Transverse colon (tissue), 4 donors: Measurements from ENCODE around the gene APC2.

Experiments
- EP300 ChIP-seq: sonication (generic); formaldehyde crosslinking; IDR thresholded peaks from one replicate; pipeline ENCODE4 v1.6.1; 2017; ENCODE audit warnings: antibody characterized with exemption, low read depth
- POLR2A ChIP-seq: fragments of 450-650 bp; IDR thresholded peaks from one replicate; pipeline ENCODE4 v1.6.1; 2016; ENCODE audit warnings: antibody characterized with exemption, mild to moderate bottlenecking, moderate library complexity
- POLR2AphosphoS5 ChIP-seq, 3 donors: sonication (generic); formaldehyde crosslinking; IDR thresholded peaks; one replicate each; pipeline ENCODE4 v1.6.1; 2016; ENCODE audit warnings: antibody characterized with exemption in 3 of 3
- TF ChIP-seq, protein P1 (sequence below), 5 experiments: fragments of 200-600 bp in 3 of 5; fragments of 450-650 bp in 2 of 5; sonication (generic) in 3 of 5; IDR thresholded peaks; 1 replicate in 2 of 5; 2 replicates in 3 of 5; pipeline ENCODE4 v1.5.1; 2016 to 2017; ENCODE audit warnings: antibody characterized with exemption in 5 of 5, inconsistent platforms in 3 of 5, mild to moderate bottlenecking in 2 of 5, moderate library complexity in 1 of 5

GRCh38 chr19:1417145-1417544 is 32.8 kb upstream of the APC2 start:
- TF ChIP-seq, protein P1, sequence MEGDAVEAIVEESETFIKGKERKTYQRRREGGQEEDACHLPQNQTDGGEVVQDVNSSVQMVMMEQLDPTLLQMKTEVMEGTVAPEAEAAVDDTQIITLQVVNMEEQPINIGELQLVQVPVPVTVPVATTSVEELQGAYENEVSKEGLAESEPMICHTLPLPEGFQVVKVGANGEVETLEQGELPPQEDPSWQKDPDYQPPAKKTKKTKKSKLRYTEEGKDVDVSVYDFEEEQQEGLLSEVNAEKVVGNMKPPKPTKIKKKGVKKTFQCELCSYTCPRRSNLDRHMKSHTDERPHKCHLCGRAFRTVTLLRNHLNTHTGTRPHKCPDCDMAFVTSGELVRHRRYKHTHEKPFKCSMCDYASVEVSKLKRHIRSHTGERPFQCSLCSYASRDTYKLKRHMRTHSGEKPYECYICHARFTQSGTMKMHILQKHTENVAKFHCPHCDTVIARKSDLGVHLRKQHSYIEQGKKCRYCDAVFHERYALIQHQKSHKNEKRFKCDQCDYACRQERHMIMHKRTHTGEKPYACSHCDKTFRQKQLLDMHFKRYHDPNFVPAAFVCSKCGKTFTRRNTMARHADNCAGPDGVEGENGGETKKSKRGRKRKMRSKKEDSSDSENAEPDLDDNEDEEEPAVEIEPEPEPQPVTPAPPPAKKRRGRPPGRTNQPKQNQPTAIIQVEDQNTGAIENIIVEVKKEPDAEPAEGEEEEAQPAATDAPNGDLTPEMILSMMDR (IDR thresholded peaks at IDR 0.05) = no peak
- no peak for TF ChIP-seq POLR2A
- TF ChIP-seq EP300 = no peak
- TF ChIP-seq POLR2AphosphoS5 (IDR thresholded peaks at IDR 0.05) = no peak
